Loucy (cell line): ENCODE results near the gene IRF2.

ENCODE experiments used
- H2AFZ ChIP-seq: fragments of 200-600 bp; sonication (generic); 2 replicates; pipeline ENCODE4 v1.6.0; 2016; ENCODE audit warnings: antibody characterized with exemption, mild to moderate bottlenecking, low read length, moderate library complexity
- H3F3A ChIP-seq: fragments of 200-600 bp; 2 replicates; pipeline ENCODE4 v1.6.0; 2016; ENCODE audit warnings: antibody characterized with exemption, low read depth, mild to moderate bottlenecking
- H3K27me3 ChIP-seq: fragments of 200-600 bp; sonication (generic); 2 replicates; pipeline ENCODE4 v1.6.1; 2014; ENCODE audit warnings: low read length, mild to moderate bottlenecking; ENCODE audit not compliant: insufficient read depth, poor library complexity, severe bottlenecking
- H3K36me3 ChIP-seq: fragments of 200-600 bp; sonication (generic); 2 replicates; pipeline ENCODE4 v1.6.1; 2016; ENCODE audit warnings: low read length; ENCODE audit not compliant: insufficient read depth
- H3K4me1 ChIP-seq: fragments of 200-600 bp; sonication (generic); 2 replicates; pipeline ENCODE4 v1.5.1; 2014; ENCODE audit warnings: low read length, mild to moderate bottlenecking; ENCODE audit not compliant: insufficient read depth, poor library complexity, severe bottlenecking
- H3K4me2 ChIP-seq: fragments of 200-600 bp; sonication (generic); 2 replicates; pipeline ENCODE4 v1.6.0; 2014; ENCODE audit warnings: antibody characterized with exemption, low read length, low read depth, mild to moderate bottlenecking; ENCODE audit not compliant: poor library complexity, severe bottlenecking
- H3K4me3 ChIP-seq: fragments of 200-600 bp; sonication (generic); 2 replicates; pipeline ENCODE4 v1.5.1; 2014; ENCODE audit warnings: low read length, mild to moderate bottlenecking, mixed read lengths; ENCODE audit not compliant: poor library complexity, severe bottlenecking
- H3K79me2 ChIP-seq: fragments of 200-600 bp; sonication (generic); 2 replicates; pipeline ENCODE4 v1.6.1; 2014; ENCODE audit warnings: low read length; ENCODE audit not compliant: insufficient read depth
- H3K9ac ChIP-seq: fragments of 200-600 bp; sonication (generic); 2 replicates; pipeline ENCODE4 v1.6.0; 2014; ENCODE audit warnings: mild to moderate bottlenecking, low read depth, low read length, moderate library complexity; ENCODE audit not compliant: poor library complexity, severe bottlenecking
- H3K9me2 ChIP-seq: fragments of 200-600 bp; sonication (generic); replicated peaks from 2 replicates; pipeline ENCODE4 v1.6.1; 2016; ENCODE audit warnings: low read depth, low read length, mixed read lengths
- H3K9me3 ChIP-seq: fragments of 200-600 bp; sonication (generic); 2 replicates; pipeline ENCODE4 v1.6.1; 2014; ENCODE audit warnings: mild to moderate bottlenecking, antibody characterized with exemption, low read length, low read depth; ENCODE audit not compliant: insufficient read depth
- H4K20me1 ChIP-seq: fragments of 200-600 bp; sonication (generic); 2 replicates; pipeline ENCODE4 v1.6.0; 2014; ENCODE audit warnings: antibody characterized with exemption, low read length, mild to moderate bottlenecking; ENCODE audit not compliant: insufficient read depth, poor library complexity, severe bottlenecking
- EZH2phosphoT487 ChIP-seq: fragments of 200-600 bp; IDR thresholded peaks from 2 replicates; pipeline ENCODE4 v1.6.1; 2018; ENCODE audit warnings: antibody characterized with exemption, mild to moderate bottlenecking, moderate library complexity, borderline replicate concordance
- TF ChIP-seq, protein P1 (sequence below): fragments of 200-600 bp; sonication (generic); conservative IDR thresholded peaks from 2 replicates; pipeline ENCODE4 v1.5.1; 2014; ENCODE audit warnings: mild to moderate bottlenecking, antibody characterized with exemption, low read length

The IRF2 gene

DNA sequence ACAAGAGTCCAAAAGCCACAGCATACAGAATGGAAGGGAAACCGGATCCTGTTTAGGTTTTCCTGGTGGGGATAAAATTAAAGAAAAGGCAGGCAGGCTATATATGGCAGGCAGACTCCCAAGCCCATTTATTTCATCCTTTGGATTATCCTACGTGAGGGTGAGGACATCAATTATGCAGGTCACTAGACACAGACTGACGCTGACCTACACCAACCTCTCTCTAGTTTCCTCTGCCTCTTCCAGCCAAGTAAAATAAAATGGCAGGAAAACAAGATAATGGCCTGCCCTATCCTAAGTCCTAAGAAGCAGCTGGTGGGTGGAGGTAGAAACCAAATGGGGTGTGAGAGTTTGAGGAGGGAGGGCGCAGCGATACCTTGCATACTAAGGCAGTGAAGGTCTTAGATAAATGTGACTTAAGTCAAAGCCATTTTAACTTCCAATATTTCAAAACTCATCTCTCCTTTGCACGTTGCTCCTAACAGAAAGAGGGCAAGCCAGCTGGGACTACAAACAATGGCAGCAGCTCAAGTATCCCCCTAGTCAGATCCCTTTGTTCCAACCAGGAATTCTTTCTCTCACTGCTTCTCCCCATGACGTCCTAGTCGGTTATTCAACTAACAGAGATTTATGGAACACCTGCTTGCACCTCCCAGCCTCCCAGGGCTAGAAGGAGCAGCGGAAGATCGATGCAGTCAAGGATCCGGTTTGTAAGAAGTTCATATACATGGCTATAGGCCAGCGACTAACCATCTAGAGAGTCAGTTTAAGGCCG, 72.8 kb downstream of the IRF2 start:
- H3K4me3 ChIP-seq: no peak overlapping the region
- no peaks in the 10 kb centered on the region for H3F3A ChIP-seq
- H2AFZ ChIP-seq: no peak overlapping the region
- H3K9me3 ChIP-seq: no peaks in the 10 kb centered on the region
- H3K79me2 ChIP-seq: no peaks in the 10 kb centered on the region
- no peaks in the 10 kb centered on the region for H3K27me3 ChIP-seq
- H3K9me2 ChIP-seq: no peaks in the 10 kb centered on the region
- no peaks in the 10 kb centered on the region for H3K4me1 ChIP-seq
- TF ChIP-seq EZH2phosphoT487: no peak
- TF ChIP-seq, protein P1, sequence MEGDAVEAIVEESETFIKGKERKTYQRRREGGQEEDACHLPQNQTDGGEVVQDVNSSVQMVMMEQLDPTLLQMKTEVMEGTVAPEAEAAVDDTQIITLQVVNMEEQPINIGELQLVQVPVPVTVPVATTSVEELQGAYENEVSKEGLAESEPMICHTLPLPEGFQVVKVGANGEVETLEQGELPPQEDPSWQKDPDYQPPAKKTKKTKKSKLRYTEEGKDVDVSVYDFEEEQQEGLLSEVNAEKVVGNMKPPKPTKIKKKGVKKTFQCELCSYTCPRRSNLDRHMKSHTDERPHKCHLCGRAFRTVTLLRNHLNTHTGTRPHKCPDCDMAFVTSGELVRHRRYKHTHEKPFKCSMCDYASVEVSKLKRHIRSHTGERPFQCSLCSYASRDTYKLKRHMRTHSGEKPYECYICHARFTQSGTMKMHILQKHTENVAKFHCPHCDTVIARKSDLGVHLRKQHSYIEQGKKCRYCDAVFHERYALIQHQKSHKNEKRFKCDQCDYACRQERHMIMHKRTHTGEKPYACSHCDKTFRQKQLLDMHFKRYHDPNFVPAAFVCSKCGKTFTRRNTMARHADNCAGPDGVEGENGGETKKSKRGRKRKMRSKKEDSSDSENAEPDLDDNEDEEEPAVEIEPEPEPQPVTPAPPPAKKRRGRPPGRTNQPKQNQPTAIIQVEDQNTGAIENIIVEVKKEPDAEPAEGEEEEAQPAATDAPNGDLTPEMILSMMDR: no peak
- H3K9ac ChIP-seq: no peak overlapping the region
- H3K36me3 ChIP-seq: peaks cover 57% of the 10 kb centered on the region; the same call in 1 of the 2 replicates
- H3K4me2 ChIP-seq: no peak overlapping the region
- no peaks in the 10 kb centered on the region for H4K20me1 ChIP-seq

DNA sequence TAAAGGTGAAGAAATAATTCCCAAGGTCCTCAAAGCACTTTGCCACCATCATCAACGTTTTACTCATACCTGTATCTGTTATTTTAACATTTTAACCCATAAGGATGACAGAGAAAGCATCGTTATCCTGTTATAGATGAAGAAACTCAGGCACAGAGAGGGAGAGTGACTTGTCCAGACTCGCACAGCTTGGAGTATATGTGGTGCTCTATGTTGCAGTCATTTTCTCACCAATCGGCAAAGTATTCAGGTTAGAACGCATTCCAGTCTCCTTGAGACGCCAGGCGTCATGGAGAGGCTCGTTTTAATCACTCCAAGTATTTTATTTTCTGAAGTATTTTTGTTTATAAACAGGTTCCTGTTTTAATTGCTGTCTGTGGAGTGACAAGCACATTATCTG, 73.5 kb downstream of the IRF2 start:
- Histone ChIP-seq H4K20me1 (no peaks in the 10 kb centered on the region), H3K36me3 (peaks cover 54% of the 10 kb centered on the region; the same call in 1 of the 2 replicates), H2AFZ (no peak overlapping the region), H3K4me3 (no peak overlapping the region), H3K27me3 (no peaks in the 10 kb centered on the region), H3K9me3 (no peaks in the 10 kb centered on the region), H3K79me2 (no peaks in the 10 kb centered on the region), H3K4me1 (no peaks in the 10 kb centered on the region), H3F3A (no peaks in the 10 kb centered on the region), H3K9me2 (no peaks in the 10 kb centered on the region), H3K9ac (no peak overlapping the region), H3K4me2 (no peak overlapping the region)
- no peak for TF ChIP-seq EZH2phosphoT487
- TF ChIP-seq, protein P1: no peak

DNA sequence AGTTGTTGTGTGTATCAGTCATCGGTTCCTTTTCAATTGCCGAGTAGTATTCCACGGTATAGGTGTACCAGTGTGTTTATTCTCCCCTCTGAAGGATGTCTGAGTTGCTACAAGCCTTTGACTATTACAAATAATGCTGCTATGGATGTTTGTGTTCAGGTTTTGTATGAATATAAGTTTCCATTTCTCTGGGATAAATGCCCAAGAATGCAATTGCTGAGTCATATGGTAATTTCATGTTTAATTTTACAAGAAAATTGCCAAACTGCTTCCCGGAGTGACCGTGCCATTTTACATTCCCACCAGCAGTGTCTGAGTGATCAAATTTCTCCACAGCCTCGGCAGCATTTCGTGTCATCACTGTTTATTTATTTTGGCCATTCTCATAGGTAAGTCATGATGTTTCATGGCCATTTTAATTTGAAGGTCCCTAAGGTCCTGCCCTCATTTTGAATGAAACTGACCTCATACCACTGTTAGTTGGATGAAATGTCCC, 73.9 kb downstream of the IRF2 start:
- TF ChIP-seq, protein P1: no peak
- no peak for TF ChIP-seq EZH2phosphoT487
- H3K9me3 ChIP-seq: no peaks in the 10 kb centered on the region
- H2AFZ ChIP-seq: no peak overlapping the region
- no peak overlapping the region for H3K4me3 ChIP-seq
- no peaks in the 10 kb centered on the region for H3K27me3 ChIP-seq
- H3K4me2 ChIP-seq: no peak overlapping the region
- no peaks in the 10 kb centered on the region for H3K79me2 ChIP-seq
- H3F3A ChIP-seq: no peaks in the 10 kb centered on the region
- H3K4me1 ChIP-seq: peaks cover 4% of the 10 kb centered on the region
- H3K9me2 ChIP-seq: no peaks in the 10 kb centered on the region
- no peaks in the 10 kb centered on the region for H4K20me1 ChIP-seq
- H3K9ac ChIP-seq: no peak overlapping the region
- H3K36me3 ChIP-seq: peaks cover 50% of the 10 kb centered on the region; the same call in 1 of the 2 replicates
